AG10803 (cell line): ENCODE results near the gene RALGAPA1.

Experiments used
- DNase-seq: peaks from one replicate; pipeline ENCODE4 v3.0.0; 2010; ENCODE audit warnings: low read depth
- H3K4me3 ChIP-seq: 2 replicates; pipeline ENCODE4 v1.5.1; 2011; ENCODE audit warnings: mild to moderate bottlenecking, low read length, control low read depth
- CTCF ChIP-seq: conservative IDR thresholded peaks from 2 replicates; pipeline ENCODE4 v1.5.1; 2011; ENCODE audit warnings: mild to moderate bottlenecking, low read length, control low read depth, inconsistent platforms

RALGAPA1 gene

GRCh38 chr14:35503646-35504045 lies 305.4 kb downstream of the RALGAPA1 start:
- TF ChIP-seq CTCF: no peak
- no peak overlapping the region for H3K4me3 ChIP-seq
- no peak for DNase-seq

GRCh38 chr14:35499180-35499579 lies 309.9 kb downstream of the RALGAPA1 start:
- DNase-seq: no peak
- H3K4me3 ChIP-seq: no peak overlapping the region
- TF ChIP-seq CTCF: no peak

GRCh38 chr14:35495278-35495677 lies 313.8 kb downstream of the RALGAPA1 start:
- TF ChIP-seq CTCF: no peak
- no peak for DNase-seq
- no peak overlapping the region for H3K4me3 ChIP-seq

GRCh38 chr14:35492569-35493014 lies 316.5 kb downstream of the RALGAPA1 start:
- DNase-seq: no peak
- H3K4me3 ChIP-seq: no peak overlapping the region
- no peak for TF ChIP-seq CTCF
